Hindlimb muscle (tissue), 1 donor: ENCODE measurements around the gene HSP90AB1. TPM values are rescaled to one million over a fixed set of nuclear protein-coding genes. Genes with fewer than 3 reads are reported as not detected.
A peak's percentile ranks its signal among the peaks of the same experiment; 100 is the strongest.

Source experiments
- DNase-seq: peaks from one replicate; pipeline ENCODE4 v3.0.0-alpha.2; 2013
- polyA plus RNA-seq: library from polyadenylated mRNA; unstranded; fragments of 120-200 nt; gene quantifications from one replicate; pipeline ENCODE4 v1.2.1, GENCODE V29; 2013; ENCODE audit not compliant: insufficient read length

The HSP90AB1 gene
- polyA plus RNA-seq, 1 donor: 976 TPM

GRCh38 chr6:44255871-44256774 lies 9.2 kb downstream of the HSP90AB1 start:
- no peak for DNase-seq

- no peak for DNase-seq
These were observed 9.8 kb downstream of the HSP90AB1 start for GRCh38 chr6:44256775-44257024.

DNA sequence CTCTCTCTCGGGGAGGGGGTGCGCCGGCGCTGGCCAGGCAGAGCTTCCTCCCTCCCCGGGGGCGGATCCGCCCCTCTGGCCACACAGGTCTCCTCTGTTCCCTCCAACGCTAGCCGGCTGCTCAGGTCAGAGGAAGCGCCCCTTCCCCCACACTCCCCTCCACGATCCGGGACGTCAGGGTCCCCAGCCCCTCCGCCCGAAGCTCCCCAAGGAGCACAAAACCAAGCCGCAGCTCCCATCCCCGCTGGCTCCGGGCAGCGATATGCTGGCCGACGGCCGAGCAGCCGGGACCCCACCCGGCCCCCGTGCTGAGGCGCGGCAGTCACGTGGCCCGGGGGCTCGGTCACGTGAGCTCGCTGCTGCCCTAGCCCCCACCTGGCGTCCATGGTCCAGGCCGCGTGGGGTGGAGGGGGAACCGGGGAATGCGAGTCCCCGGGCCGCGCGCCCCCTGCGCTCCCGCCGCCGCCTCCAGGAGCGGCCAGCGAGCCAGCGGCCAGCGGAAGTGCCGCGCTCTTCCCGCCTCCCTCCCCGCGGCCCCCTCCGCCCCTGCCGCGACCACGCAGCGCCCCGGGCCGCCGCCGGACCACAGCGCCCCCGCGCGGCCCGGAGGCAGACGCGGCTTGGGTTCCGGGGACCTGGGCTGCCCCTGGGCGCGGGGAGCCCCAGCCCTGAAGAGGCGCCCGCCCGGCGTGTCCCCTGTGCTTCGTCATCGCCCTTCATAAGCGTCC lies 10.3 kb downstream of the HSP90AB1 start, which contains the start of gene SLC35B2:
Gene SLC35B2 (minus strand): TSS at position 504 of the 728 bp plus-strand sequence. CDS start 118 bp downstream, at position 386.
- peak; percentile 86 for DNase-seq

DNA sequence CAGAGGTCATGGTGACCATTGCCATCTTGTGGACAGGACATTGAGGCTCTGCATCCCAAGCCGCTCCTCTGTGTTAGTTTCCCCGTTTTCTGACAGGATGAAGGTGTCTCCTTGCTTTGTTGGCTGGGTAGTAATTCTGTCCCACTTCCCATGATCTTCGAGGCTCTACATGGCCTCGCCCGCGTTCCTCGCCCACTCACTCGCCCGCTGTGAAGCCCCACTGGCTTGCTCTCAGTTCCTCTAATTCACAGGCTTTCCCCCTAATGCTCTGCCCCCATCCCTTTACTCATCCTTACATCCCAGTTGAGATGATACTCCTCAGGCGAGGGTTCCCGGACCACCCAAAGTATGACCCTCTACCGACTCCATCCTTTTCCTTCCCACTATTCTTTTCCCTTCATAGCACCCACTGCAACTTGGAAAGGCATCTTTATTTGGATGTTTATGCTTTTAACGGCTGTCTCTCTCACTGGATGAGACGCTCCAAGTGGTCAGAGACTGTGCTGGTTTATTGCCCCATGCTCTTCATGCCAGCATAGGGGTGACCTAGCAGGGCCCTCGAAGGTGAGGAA lies 10.9 kb downstream of the HSP90AB1 start:
- no peak for DNase-seq

GRCh38 chr6:44258325-44258863 lies 11.5 kb downstream of the HSP90AB1 start:
- DNase-seq: no peak

DNA sequence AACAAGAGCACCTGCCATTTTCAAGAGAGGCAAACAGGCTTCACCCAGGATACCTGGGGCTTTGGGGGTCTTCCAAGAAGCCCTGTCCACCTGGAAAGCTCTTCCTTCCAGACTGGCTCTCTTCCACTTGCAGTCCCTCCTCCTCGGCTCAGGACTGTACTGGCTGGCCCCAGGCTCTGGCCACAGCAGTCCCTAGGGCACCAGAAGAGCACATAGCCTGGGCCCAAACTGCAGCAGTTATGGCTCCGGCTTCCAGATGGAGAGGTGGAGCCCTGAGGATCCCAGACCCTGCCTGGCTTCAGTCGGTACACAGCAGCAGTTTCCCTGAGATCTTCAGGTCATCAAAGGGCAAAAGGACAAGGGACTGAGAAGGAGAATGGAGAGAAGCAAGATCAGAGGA lies 12.0 kb downstream of the HSP90AB1 start:
- no peak for DNase-seq

DNA sequence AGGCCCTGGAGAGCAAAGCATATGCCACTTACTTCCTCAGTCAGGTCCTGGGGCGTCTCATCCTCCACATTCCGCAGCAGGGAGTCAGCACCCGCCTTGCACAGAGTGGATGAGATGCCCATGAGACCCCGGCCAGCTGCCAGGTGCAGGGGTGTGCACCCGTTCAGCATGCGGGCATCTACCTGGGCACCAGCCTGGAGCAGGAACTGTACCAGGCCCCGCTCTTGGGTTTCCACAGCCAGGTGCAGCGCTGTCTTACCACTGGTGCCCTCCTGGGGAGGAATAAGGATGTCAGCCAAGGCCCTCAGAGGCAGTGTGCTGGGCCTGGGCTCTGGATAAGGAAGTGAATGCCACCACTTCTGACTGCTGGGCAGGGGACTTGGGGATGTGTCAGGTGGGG lies 13.1 kb downstream of the HSP90AB1 start:
- no peak for DNase-seq

DNA sequence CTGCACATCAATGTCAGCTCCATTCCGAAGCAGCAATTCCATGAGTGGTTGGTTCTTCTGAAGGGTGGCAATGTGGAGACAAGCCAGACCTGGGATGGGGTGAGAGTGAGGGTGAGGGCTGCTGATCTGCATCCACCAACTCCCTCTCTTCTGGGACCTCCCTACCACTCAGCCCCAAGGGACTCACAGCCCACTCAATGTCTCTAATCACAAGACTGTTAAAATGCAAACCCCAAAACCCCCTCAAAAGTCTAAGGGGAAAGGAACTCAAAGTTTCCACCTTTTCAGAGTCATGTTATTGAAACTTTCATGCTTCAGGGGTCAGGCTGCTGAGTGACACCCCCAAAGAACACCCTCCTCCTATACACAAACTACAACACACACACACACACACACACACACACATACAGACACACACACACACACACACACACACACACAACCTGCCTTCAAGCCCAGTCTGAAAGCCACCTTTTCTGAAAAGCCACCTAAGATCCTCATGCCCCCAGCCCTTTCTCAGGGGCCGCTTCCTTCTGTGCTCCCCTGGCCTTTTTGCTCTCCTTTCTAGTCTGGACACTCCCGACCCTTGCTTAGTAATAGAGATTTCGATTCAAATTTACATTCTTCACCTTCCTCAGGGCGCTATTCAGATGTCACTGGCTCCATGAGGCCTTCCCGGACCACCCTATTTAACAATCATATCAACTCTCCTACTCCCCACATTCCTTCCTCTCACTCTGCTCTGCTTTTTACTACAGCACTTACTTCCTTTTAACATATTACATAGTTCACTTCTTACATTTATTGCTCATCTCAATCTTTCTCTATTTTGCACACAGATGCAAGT lies 13.8 kb downstream of the HSP90AB1 start:
- no peak for DNase-seq

- DNase-seq: no peak
These were observed 14.7 kb downstream of the HSP90AB1 start for GRCh38 chr6:44261581-44261980.

DNA sequence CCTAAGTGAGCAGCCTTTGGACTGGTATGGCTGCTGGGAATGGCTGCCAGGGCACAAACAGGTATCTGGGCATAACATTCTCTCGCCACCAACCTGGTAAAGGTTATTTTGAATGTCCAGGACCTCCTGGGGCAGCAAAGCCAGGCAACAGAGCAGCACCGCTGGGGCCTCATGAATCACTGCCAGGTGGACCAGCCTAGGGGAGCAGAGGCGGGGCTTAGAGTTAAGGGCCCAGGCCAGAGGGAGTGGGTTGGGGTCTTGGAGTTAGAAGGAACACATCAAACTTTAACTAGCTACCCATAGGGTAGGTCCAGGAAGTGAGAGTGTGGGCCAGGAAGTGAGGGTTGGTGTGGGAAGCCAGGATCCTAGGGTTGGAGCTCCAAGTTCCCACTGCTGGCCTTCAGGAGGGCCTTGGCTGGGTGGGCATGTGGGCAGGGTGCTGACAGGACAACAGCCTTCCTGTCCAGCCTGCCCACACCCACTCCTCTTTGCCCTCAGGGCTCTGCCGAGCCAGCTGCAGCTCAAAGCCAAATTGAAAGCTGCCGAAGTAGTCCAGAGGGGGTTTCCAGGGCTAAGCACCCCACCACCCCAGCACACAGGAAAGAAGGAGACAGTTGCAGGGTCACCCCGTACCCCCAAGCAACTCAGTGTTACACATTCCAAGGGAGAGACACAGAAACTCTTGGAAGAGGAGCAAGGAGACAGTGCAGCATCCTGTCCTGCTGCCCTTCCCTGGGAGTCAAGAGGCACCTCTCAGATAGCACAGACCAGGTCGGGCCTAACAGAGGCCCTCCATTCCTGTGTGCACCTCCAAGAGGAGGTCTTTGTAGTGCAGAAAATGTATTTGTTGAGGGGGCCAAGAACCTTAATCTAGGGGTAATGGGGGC lies 15.8 kb downstream of the HSP90AB1 start:
- DNase-seq: no peak

- DNase-seq: no peak
These were observed 16.6 kb downstream of the HSP90AB1 start for GRCh38 chr6:44263354-44264100.

DNA sequence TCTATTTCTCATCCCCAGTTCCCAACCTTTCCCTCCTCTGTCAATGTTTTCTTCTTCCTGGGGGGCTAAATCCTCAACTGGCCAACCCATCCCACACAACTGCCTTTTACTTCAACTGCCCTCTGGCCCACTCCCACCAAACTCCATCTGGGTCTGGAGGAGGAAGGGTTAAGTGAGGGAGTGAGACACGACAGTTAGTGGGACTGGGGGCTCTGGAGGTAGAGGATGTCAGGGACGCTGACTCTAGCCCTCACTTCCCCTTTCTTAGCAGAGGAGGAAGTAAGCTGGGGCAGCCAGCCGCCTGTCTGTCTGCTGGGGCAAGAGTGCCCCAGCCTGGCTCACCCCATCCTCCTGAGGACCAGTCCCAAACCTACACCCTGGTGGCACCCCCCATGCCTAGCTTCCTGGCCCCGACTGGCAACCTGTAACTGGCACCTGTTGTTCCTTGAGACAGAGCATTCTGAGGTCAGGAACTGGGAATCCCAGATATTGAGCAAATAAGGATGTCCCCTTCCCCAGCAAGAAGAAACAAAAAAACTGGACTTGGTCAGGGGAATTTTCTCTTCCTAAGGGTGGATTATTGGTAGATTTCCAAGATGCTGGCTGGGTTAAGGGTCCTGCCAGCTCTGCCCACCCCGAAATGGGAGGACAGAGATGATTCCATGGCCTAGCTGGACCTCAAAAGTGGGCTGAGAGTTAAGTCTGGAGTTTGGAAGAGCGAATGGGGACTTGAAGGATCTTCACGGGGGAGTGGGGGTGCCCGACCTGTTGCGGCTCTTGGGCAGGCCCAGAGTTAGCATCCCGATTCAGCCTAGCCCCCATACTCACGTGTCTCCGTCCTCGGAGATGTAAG lies 17.5 kb downstream of the HSP90AB1 start:
- no peak for DNase-seq

DNA sequence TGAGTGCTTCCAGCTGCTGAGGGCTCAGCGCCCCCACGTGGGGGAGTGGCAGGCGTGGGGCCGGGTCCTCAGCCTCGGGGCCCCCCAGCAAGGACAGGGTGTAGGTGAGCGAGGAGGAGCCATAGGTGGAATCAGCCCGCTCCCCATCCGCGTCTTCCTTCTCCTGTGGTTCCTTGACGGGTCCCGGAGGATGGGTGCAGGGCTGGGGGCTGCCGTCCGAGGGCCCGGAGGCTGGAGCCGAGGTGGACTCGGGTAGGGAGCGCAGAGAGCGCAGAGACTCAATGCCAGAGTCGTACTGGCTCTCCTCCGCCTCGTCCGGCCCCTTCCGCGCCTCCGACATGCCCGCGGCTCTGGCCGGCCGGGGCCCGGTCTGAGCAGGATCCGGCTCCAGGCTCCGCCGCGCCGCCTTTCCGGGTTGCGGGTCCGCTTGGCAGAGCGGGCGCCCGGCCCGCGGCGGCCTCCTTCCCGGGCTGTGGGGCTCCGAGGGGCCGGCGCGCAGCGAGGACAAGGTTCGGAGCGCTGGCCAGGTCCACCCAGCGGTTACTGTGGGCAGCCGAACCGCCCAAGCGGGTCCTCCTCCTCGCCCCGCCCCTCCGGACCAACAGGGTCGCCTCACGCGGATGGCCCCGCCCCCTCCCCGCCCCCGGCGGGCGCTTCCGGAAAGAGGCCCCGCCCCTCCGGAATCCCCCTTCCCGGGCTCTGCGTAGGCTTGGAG lies 18.3 kb downstream of the HSP90AB1 start, which contains the start of gene NFKBIE:
Gene NFKBIE (minus strand): TSS at position 545 of the 715 bp plus-strand sequence. CDS start 205 bp downstream, at position 340.
- DNase-seq: peak; percentile 93

DNA sequence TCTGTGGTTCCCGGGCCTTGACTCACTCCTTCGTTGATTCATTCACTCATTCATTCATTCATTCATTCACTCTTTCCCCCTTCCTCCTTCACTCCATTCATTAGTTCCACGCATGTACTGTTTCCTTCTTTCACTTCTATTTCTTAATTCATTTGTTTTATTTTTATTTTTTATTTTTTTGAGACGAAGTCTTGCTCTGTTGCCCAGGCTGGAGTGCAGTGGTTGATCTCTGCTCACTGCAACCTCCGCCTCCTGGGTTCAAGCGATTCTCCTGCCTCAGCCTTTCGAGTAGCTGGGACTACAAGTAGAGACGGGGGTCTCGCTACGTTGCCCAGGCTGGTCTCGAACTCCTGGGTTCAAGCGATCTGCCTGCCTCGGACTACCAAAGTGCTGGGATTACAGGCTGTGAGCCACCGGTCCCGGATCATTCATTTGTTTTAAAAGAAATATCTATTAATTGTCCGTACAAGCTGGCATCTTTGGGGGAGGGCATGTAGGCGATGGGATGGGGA lies 18.9 kb downstream of the HSP90AB1 start:
- no peak for DNase-seq

DNA sequence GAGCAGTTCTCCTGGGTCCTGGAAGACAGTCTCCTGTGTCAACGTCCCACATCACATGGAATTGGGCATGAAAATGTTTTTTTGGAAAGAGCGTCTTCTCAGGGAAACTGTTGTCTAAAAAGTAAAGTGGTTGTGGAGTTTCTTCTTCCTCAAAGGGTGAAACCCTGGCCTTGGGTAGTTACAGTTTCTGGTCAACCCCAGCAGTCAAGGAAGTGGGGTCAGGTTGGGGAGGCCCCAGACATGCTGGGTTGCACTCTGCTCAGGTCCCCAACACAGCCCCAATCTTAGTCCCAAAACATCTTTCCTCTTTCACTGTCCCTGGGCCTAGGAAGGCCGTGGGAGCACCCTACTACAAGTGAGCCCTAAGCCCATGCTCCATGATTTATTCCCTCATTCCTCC lies 19.4 kb downstream of the HSP90AB1 start:
- no peak for DNase-seq

GRCh38 chr6:44267252-44267651 lies 20.4 kb downstream of the HSP90AB1 start:
- no peak for DNase-seq

DNA sequence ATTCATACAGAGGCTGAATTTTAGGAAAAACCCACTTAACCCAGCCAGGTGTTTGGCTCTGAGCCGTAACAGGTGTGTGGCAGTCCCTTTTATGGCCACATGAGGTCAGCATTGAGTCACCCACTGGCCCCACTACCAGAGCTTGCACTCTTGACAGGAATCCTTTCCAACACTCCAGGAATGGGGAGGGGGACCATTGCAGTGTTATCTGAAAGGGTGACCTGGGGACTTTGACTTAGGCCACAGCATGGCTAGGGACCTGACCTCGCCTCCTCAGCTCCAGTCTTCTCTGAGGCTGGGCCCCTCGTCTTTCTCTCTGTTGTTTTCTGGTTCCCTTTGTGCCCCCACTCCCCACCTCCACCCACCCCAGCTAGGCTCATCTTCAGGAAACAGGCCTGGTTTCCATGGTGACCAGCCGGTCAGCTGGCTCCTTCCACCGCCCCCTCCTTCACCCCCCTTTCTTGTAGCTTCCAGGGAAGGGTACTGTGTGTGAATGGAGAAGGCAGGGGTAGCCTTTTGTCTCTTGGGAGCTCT lies 21.3 kb downstream of the HSP90AB1 start:
- DNase-seq: no peak
